Suprapubic skin (tissue), 4 donors: ENCODE data around the gene KIF11. TPM values are rescaled to one million over a fixed set of nuclear protein-coding genes. Genes with fewer than 3 reads are reported as not detected.

ENCODE experiments used
- DNase-seq, 2 donors: peaks; one replicate each; pipeline ENCODE4 v3.0.0-alpha.2; 2019; ENCODE audit warnings: low spot score in 2 of 2
- H3K27ac ChIP-seq: fragments of 200-600 bp; sonication (generic); one replicate; pipeline ENCODE4 v1.5.1; 2019
- H3K27me3 ChIP-seq: fragments of 200-600 bp; sonication (generic); one replicate; pipeline ENCODE4 v1.5.1; 2019
- H3K36me3 ChIP-seq: fragments of 200-600 bp; sonication (generic); one replicate; pipeline ENCODE4 v1.5.1; 2019
- H3K4me1 ChIP-seq: fragments of 200-600 bp; sonication (generic); one replicate; pipeline ENCODE4 v1.5.1; 2019
- H3K4me3 ChIP-seq: fragments of 200-600 bp; sonication (generic); one replicate; pipeline ENCODE4 v1.5.1; 2019; ENCODE audit warnings: mild to moderate bottlenecking
- H3K9me3 ChIP-seq: fragments of 200-600 bp; sonication (generic); one replicate; pipeline ENCODE4 v1.5.1; 2019
- CTCF ChIP-seq, 2 donors: fragments of 200-600 bp in 1 of 2; fragments of 450-650 bp in 1 of 2; sonication (generic) in 1 of 2; IDR thresholded peaks; one replicate each; pipeline ENCODE4 v1.5.1; 2016 to 2019; ENCODE audit warnings: antibody characterized with exemption in 2 of 2, mild to moderate bottlenecking in 1 of 2, moderate library complexity in 1 of 2
- EP300 ChIP-seq: sonication (generic); formaldehyde crosslinking; IDR thresholded peaks from one replicate; pipeline ENCODE4 v1.6.1; 2017; ENCODE audit warnings: antibody characterized with exemption
- POLR2A ChIP-seq, 2 donors: fragments of 450-650 bp; IDR thresholded peaks; one replicate each; pipeline ENCODE4 v1.6.1; 2017; ENCODE audit warnings: antibody characterized with exemption in 2 of 2, mild to moderate bottlenecking in 2 of 2, moderate library complexity in 2 of 2
- POLR2AphosphoS5 ChIP-seq, 3 donors: sonication (generic); formaldehyde crosslinking; IDR thresholded peaks; one replicate each; pipeline ENCODE4 v1.6.1; 2017; ENCODE audit warnings: antibody characterized with exemption in 3 of 3
- WGBS: methylation state at CpG from one replicate; pipeline ENCODE4 v1.1.5; 2018; 5-methylcytosine and 5-hydroxymethylcytosine counted together
- total RNA-seq, 4 donors: library from RNA; depleted of rRNA; stranded (reverse); fragments of >200 nt; gene quantifications; one replicate each; pipeline ENCODE4 v1.1.0, GENCODE V29; 2016

The KIF11 gene
- total RNA-seq, 4 donors from 2014 or later = 3.1 to 5.4 (median 4.1) TPM

GRCh38 chr10:92591550-92592022 is 1.3 kb upstream of the KIF11 start:
- under 1% methylated on average over 38 of the region's 38 CpGs for WGBS
- peak overlapping the region; percentile 94 for H3K27ac ChIP-seq

GRCh38 chr10:92593619-92594588 is 974 bp downstream of the KIF11 start:
- H3K9me3 ChIP-seq = no peaks in the 10 kb centered on the region
- 13% methylated on average over 9 of the region's 9 CpGs for WGBS
- H3K4me3 ChIP-seq = peak overlapping the region; percentile 83
- no peak for DNase-seq
- no peaks in the 10 kb centered on the region for H3K36me3 ChIP-seq
- no peaks in the 10 kb centered on the region for H3K27me3 ChIP-seq
- H3K4me1 ChIP-seq = peaks cover 26% of the 10 kb centered on the region
- TF ChIP-seq POLR2AphosphoS5 (IDR thresholded peaks at IDR 0.05) = no peak
- no peak for TF ChIP-seq EP300
- no peak for TF ChIP-seq POLR2A (IDR thresholded peaks at IDR 0.05)
- no peak for TF ChIP-seq CTCF (IDR thresholded peaks at IDR 0.05)
- no peak overlapping the region for H3K27ac ChIP-seq

More at GRCh38 chr10:92591550-92592022, 1.3 kb upstream of the KIF11 start:
- Histone ChIP-seq H3K36me3 (no peaks in the 10 kb centered on the region), H3K9me3 (no peaks in the 10 kb centered on the region), H3K4me3 (peak overlapping the region; percentile 83), H3K27me3 (no peaks in the 10 kb centered on the region), H3K4me1 (peaks cover 26% of the 10 kb centered on the region)
- DNase-seq = peak; percentile 93 to 95
- TF ChIP-seq POLR2A (IDR thresholded peaks at IDR 0.05) (peak in 1 of 2 donors; percentile 46), CTCF (IDR thresholded peaks at IDR 0.05) (no peak), POLR2AphosphoS5 (IDR thresholded peaks at IDR 0.05) (peak; percentile 20 to 95 (median 76)), EP300 (no peak)

- no peak for TF ChIP-seq POLR2AphosphoS5 (IDR thresholded peaks at IDR 0.05)
- no peak for TF ChIP-seq EP300
- no peak for TF ChIP-seq POLR2A (IDR thresholded peaks at IDR 0.05)
- no peak for TF ChIP-seq CTCF (IDR thresholded peaks at IDR 0.05)
- 91% methylated on average over 2 of the region's 2 CpGs for WGBS
- H3K9me3 ChIP-seq = no peaks in the 10 kb centered on the region
Measured at GRCh38 chr10:92595505-92595904, 2.6 kb downstream of the KIF11 start.

GRCh38 chr10:92598321-92598720 is 5.4 kb downstream of the KIF11 start:
- DNase-seq = no peak
- Histone ChIP-seq H3K36me3 (no peaks in the 10 kb centered on the region), H3K27me3 (no peaks in the 10 kb centered on the region), H3K27ac (no peak overlapping the region), H3K4me3 (no peak overlapping the region), H3K4me1 (peaks cover 9% of the 10 kb centered on the region), H3K9me3 (no peaks in the 10 kb centered on the region)
- TF ChIP-seq POLR2A (IDR thresholded peaks at IDR 0.05) (no peak), CTCF (IDR thresholded peaks at IDR 0.05) (no peak), POLR2AphosphoS5 (IDR thresholded peaks at IDR 0.05) (no peak), EP300 (no peak)
- WGBS = 86% methylated on average over 1 of the region's 1 CpG

More at GRCh38 chr10:92595505-92595904, 2.6 kb downstream of the KIF11 start:
- Histone ChIP-seq H3K27me3 (no peaks in the 10 kb centered on the region), H3K4me3 (no peak overlapping the region), H3K4me1 (peaks cover 26% of the 10 kb centered on the region), H3K36me3 (no peaks in the 10 kb centered on the region), H3K27ac (no peak overlapping the region)
- DNase-seq = no peak

- Histone ChIP-seq H3K27ac (no peak overlapping the region), H3K36me3 (no peaks in the 10 kb centered on the region), H3K4me1 (no peaks in the 10 kb centered on the region), H3K27me3 (no peaks in the 10 kb centered on the region), H3K4me3 (no peak overlapping the region), H3K9me3 (no peaks in the 10 kb centered on the region)
- DNase-seq = no peak
- no peak for TF ChIP-seq POLR2AphosphoS5 (IDR thresholded peaks at IDR 0.05)
- TF ChIP-seq CTCF (IDR thresholded peaks at IDR 0.05) = no peak
- no peak for TF ChIP-seq EP300
- no peak for TF ChIP-seq POLR2A (IDR thresholded peaks at IDR 0.05)
- 91% methylated on average over 2 of the region's 2 CpGs for WGBS
Measured at GRCh38 chr10:92604841-92605240, 11.9 kb downstream of the KIF11 start.
